Adrenal gland (tissue), 12 donors: ENCODE data around the gene KLHL29. TPM values are rescaled to one million over a fixed set of nuclear protein-coding genes. Genes with fewer than 3 reads are reported as not detected.
A peak's percentile ranks its signal among the peaks of the same experiment; 100 is the strongest.

ENCODE experiments used
- DNase-seq, 7 donors: peaks; one replicate each; pipeline ENCODE4 v3.0.0-alpha.2; 2019 to 2020
- H3K27ac ChIP-seq, 5 donors: fragments of 200-600 bp; sonication (generic) in 4 of 5; 1 replicate in 3 of 5; 2 replicates in 2 of 5; pipeline versions ENCODE4 v1.5.1 to v1.8.0; 2016 to 2020; ENCODE audit warnings: mild to moderate bottlenecking in 1 of 5
- H3K27me3 ChIP-seq: fragments of 200-600 bp; 2 replicates; pipeline ENCODE4 v1.8.0; 2021
- H3K36me3 ChIP-seq, 2 donors: fragments of 200-600 bp; replicated peaks in 1 of 2; 1 replicate in 1 of 2; 2 replicates in 1 of 2; pipeline versions ENCODE4 v1.5.1 to v1.8.0; 2018 to 2022
- H3K4me1 ChIP-seq, 2 donors: fragments of 200-600 bp; replicated peaks in 1 of 2; 1 replicate in 1 of 2; 2 replicates in 1 of 2; pipeline versions ENCODE4 v1.5.1 to v1.8.0; 2018 to 2021
- H3K4me3 ChIP-seq, 4 donors: fragments of 200-600 bp; sonication (generic) in 3 of 4; one replicate each; pipeline ENCODE4 v1.5.1; 2016 to 2018
- H3K9me3 ChIP-seq, 3 donors: fragments of 200-600 bp; sonication (generic) in 1 of 3; replicated peaks in 1 of 3; 1 replicate in 2 of 3; 2 replicates in 1 of 3; pipeline versions ENCODE4 v1.5.1 to v1.8.0; 2016 to 2021
- POLR2A ChIP-seq, 2 donors: fragments of 450-650 bp; IDR thresholded peaks; one replicate each; pipeline ENCODE4 v1.6.1; 2017; ENCODE audit warnings: antibody characterized with exemption in 2 of 2, mild to moderate bottlenecking in 2 of 2, moderate library complexity in 1 of 2
- WGBS, 4 donors: extraction: QIAGEN DNeasy Blood & Tissue Kit in 2 of 4; methylation state at CpG; one replicate each; pipeline versions ENCODE4 v1.1.5 to v1.1.7; 2013 to 2017; 5-methylcytosine and 5-hydroxymethylcytosine counted together
- intact Hi-C, 2 donors: fragments of 100-400 bp; cut with DNase I; formaldehyde crosslinking; loops; one replicate each; pipeline versions ENCODE4 v1.14.1 to v1.15.0; 2022 to 2023
- polyA plus RNA-seq, 3 donors: library from polyadenylated mRNA; stranded (reverse); fragments of 200-250 nt in 2 of 3; fragments of 350-450 nt in 1 of 3; fragmentation: Illumina TruSeq in 1 of 3; extraction: RNeasy Lipid Tissue Mini Kit (QIAGEN cat#74804) in 1 of 3; gene quantifications; one replicate each; pipeline ENCODE4 v1.2.3, GENCODE V29; 2013 to 2014
- total RNA-seq, 9 donors: library from RNA; depleted of rRNA in 4 of 9; stranded (reverse); fragments of >200 nt in 4 of 9; fragments of 120-200 nt in 1 of 9; fragmentation: NEBNext Ultra II Directional in 1 of 9; extraction: Animal tissue kit (Norgen Biotek cat#: 25700) in 1 of 9; gene quantifications; one replicate each; pipeline versions ENCODE4 v1.1.0 to v1.2.4, GENCODE V29; 2013 to 2023
- TF ChIP-seq, protein P1 (sequence below), 6 experiments: fragments of 450-650 bp in 4 of 6; fragments of 200-600 bp in 2 of 6; sonication (generic) in 1 of 6; IDR thresholded peaks; 1 replicate in 5 of 6; 2 replicates in 1 of 6; pipeline versions ENCODE4 v1.5.1 to v1.8.0; 2016 to 2021; ENCODE audit warnings: antibody characterized with exemption in 6 of 6, mild to moderate bottlenecking in 2 of 6, moderate library complexity in 1 of 6
- donor health status: healthy with polysubstance abuse.
- donor health status: Bipolar disorder and iron deficiency.
- donor health status: DM: yes; HTN: yes; CAD: no.
- donor health status: DM: no; HTN: no; CAD: no.
- donor health status: DM: no; HTN: no; CAD: no.
- donor health status: DM: yes; HTN: yes; CAD: no.

Gene KLHL29
- total and polyA plus RNA-seq, 12 donors, result 1.9 to 24.5 (median 15.7) TPM

GRCh38 chr2:23564615-23564960 lies 179.6 kb downstream of the KLHL29 start:
- Histone ChIP-seq H3K4me3 (no peak overlapping the region), H3K36me3 (peaks cover 0 to 10% of the 10 kb centered on the region in 2 donors), H3K27me3 (no peaks in the 10 kb centered on the region), H3K4me1 (peaks cover 6 to 58% of the 10 kb centered on the region in 2 donors), H3K27ac (peak overlapping the region in 4 of 5 donors; percentile 1 to 82 (median 48)), H3K9me3 (no peaks in the 10 kb centered on the region)
- DNase-seq, result no peak
- TF ChIP-seq POLR2A (IDR thresholded peaks at IDR 0.05), result no peak
- TF ChIP-seq, protein P1, sequence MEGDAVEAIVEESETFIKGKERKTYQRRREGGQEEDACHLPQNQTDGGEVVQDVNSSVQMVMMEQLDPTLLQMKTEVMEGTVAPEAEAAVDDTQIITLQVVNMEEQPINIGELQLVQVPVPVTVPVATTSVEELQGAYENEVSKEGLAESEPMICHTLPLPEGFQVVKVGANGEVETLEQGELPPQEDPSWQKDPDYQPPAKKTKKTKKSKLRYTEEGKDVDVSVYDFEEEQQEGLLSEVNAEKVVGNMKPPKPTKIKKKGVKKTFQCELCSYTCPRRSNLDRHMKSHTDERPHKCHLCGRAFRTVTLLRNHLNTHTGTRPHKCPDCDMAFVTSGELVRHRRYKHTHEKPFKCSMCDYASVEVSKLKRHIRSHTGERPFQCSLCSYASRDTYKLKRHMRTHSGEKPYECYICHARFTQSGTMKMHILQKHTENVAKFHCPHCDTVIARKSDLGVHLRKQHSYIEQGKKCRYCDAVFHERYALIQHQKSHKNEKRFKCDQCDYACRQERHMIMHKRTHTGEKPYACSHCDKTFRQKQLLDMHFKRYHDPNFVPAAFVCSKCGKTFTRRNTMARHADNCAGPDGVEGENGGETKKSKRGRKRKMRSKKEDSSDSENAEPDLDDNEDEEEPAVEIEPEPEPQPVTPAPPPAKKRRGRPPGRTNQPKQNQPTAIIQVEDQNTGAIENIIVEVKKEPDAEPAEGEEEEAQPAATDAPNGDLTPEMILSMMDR (IDR thresholded peaks at IDR 0.05), result no peak
- WGBS, 4 donors, result 78 to 86% (median 80%) methylated on average over 1 to 8 of the region's 8 CpGs
- intact Hi-C loops, result no loop called here

DNA sequence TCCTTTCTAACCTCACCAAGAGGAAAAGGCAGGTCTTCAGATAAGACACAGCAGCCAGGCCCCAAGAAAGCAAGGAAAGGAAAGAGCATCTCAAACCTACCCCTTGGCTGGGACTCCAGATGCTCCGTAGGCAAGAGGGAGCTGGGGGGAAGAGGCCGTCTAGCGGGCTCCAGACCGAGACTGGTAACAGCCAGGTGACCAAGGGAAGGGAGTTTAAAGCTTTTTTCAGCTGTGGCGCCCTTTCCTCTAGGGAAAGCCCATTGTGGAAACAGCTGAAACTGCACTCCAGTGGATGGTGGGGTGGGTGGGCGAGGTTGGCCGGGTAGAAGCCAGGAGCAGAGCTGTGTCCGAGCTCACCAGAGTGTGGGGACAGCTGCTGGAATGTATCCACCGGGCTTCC lies 180.4 kb downstream of the KLHL29 start:
- Histone ChIP-seq H3K27ac (peak overlapping the region in 2 of 5 donors; percentile 72 to 82), H3K4me3 (no peak overlapping the region), H3K9me3 (no peaks in the 10 kb centered on the region), H3K27me3 (no peaks in the 10 kb centered on the region), H3K4me1 (peaks cover 6 to 60% of the 10 kb centered on the region in 2 donors), H3K36me3 (peaks cover 0 to 10% of the 10 kb centered on the region in 2 donors)
- intact Hi-C loops, result no loop called here
- WGBS, 4 donors, result 94 to 97% (median 94%) methylated on average over 8 to 9 of the region's 9 CpGs
- TF ChIP-seq, protein P1 (IDR thresholded peaks at IDR 0.05), result no peak
- no peak for TF ChIP-seq POLR2A (IDR thresholded peaks at IDR 0.05)
- no peak for DNase-seq

DNA sequence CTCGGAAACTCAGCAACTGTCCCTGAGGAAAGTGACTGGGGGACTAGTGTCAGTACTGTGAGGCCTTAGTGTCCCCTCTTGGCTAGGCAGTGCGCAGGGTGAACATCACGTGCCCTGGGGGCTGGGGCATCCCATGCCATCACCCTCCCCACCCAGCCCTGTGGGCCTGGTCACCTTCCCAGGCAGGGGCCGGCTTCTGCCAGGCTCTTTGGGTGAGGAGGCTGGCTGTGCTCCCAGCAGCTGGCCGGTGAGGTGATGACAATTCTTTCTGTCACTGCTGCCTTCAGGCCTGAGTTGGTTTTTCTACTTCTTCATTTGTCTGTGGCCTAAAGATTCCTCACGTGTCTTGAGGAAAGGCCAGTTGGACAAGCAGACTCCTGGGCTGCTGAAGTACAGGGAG lies 180.8 kb downstream of the KLHL29 start:
- H3K36me3 ChIP-seq, result peaks cover 0 to 10% of the 10 kb centered on the region in 2 donors
- DNase-seq, result peak in 6 of 7 donors; percentile 46 to 74 (median 60)
- no peaks in the 10 kb centered on the region for H3K27me3 ChIP-seq
- intact Hi-C loops, result no loop called here
- WGBS, 4 donors, result 50 to 64% (median 58%) methylated on average over 5 to 6 of the region's 6 CpGs; no CpG with 5 or more reads in 1 of the 4 donors
- no peak for TF ChIP-seq POLR2A (IDR thresholded peaks at IDR 0.05)
- TF ChIP-seq, protein P1 (IDR thresholded peaks at IDR 0.05), result no peak
- H3K9me3 ChIP-seq, result no peaks in the 10 kb centered on the region
- peak overlapping the region in 2 of 5 donors; percentile 72 to 82 for H3K27ac ChIP-seq
- H3K4me3 ChIP-seq, result no peak overlapping the region
- peaks cover 6 to 57% of the 10 kb centered on the region in 2 donors for H3K4me1 ChIP-seq

DNA sequence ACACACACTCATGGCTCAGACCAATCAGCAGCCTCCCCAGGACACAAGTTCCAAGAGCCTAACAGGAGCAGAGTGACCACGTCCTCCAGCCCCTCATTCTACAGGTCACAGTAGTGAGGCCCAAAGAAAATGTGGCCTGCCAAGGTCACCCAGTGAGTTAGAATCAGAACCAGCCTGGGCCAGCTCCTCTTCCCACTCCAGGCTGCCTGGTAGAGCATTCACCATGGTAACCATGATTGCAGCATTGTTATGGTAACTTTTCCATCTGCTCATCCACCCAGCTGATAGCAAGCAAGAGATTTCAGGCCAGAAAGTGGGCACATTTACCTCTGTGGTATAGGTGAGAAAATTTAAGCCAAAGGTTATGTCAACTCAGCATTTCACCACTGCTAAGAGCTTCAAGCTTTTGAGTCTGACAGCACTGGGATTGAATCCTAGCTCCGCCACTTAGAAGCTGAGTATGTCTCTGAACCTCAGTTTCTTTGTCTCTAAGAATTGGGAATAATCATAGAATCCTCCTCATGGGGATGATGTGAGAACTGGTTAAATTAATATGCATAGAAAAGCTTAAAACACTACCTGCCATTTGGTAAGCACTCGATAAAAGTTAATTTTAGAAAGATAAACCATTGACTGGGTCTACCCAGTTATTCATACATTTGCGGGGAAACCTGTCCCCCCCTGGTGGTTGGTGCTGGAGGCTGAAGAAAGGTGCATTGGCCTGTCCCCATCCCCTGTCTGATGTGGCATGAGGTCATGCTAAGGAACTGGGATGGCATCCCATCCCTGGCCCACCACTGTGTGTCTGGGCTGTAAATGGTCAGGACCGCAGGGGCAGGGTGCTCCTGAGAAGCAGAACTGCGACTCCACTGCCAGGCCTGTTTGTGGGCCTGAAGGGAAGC lies 181.5 kb downstream of the KLHL29 start:
- intact Hi-C loops, result no loop called here
- H3K4me1 ChIP-seq, result peaks cover 8 to 57% of the 10 kb centered on the region in 2 donors

More for the DNA sequence above, 181.5 kb downstream of the KLHL29 start:
- no peaks in the 10 kb centered on the region for H3K9me3 ChIP-seq
- peak overlapping the region in 2 of 5 donors; percentile 72 to 82 for H3K27ac ChIP-seq
- no peaks in the 10 kb centered on the region for H3K27me3 ChIP-seq
- peak in 4 of 7 donors; percentile 51 to 72 (median 61) for DNase-seq
- WGBS, 4 donors, result 84 to 94% (median 91%) methylated on average over 5 to 6 of the region's 6 CpGs
- peaks cover 0 to 10% of the 10 kb centered on the region in 2 donors for H3K36me3 ChIP-seq
- TF ChIP-seq, protein P1 (IDR thresholded peaks at IDR 0.05), result peak in 5 of 6 experiments; percentile 6 to 34 (median 22)
- no peak for TF ChIP-seq POLR2A (IDR thresholded peaks at IDR 0.05)
- no peak overlapping the region for H3K4me3 ChIP-seq
